OCI-LY7 (cell line): Measurements from ENCODE around the gene PSMC4. TPM values are rescaled to one million over a fixed set of nuclear protein-coding genes. Genes with fewer than 3 reads are reported as not detected.

Experiments used
- BruUV-seq: library from RNA; stranded (reverse); fragments of 400-500 nt; replicated peaks from 2 replicates; lab custom pipeline; 2021; lab: Mats Ljungman, UMichigan
- CTCF ChIA-PET: fragments of 300-600 bp; sonication (Branson Sonifier 250); formaldehyde crosslinking; loops from one replicate; lab custom pipeline; 2022; ENCODE audit warnings: antibody characterized with exemption; ENCODE audit not compliant: unreplicated experiment; lab: Charles Lee
- POLR2A ChIA-PET: fragments of 300-600 bp; sonication (Branson Sonifier 250); formaldehyde crosslinking; loops from one replicate; lab custom pipeline; 2022; ENCODE audit warnings: antibody characterized with exemption; lab: Charles Lee
- DNase-seq: peaks from one replicate; pipeline ENCODE4 v3.0.0-alpha.2; 2015; ENCODE audit warnings: low spot score
- H2AFZ ChIP-seq: fragments of 200-600 bp; sonication (generic), shearing (Covaris generic); 2 replicates; pipeline ENCODE4 v1.6.1; 2014; ENCODE audit warnings: mild to moderate bottlenecking, antibody characterized with exemption, low read length, moderate library complexity
- H3K27ac ChIP-seq: fragments of 200-600 bp; sonication (generic); 2 replicates; pipeline ENCODE4 v1.5.1; 2014; ENCODE audit warnings: mixed run types, low read depth, mild to moderate bottlenecking, moderate library complexity, low read length, inconsistent platforms; ENCODE audit not compliant: poor library complexity, severe bottlenecking
- H3K36me3 ChIP-seq: fragments of 200-600 bp; sonication (generic); 2 replicates; pipeline ENCODE4 v1.6.1; 2014; ENCODE audit warnings: mild to moderate bottlenecking, antibody characterized with exemption, low read length, moderate library complexity, mixed read lengths; ENCODE audit not compliant: insufficient read depth
- H3K4me1 ChIP-seq: fragments of 200-600 bp; sonication (generic); 2 replicates; pipeline ENCODE4 v1.5.1; 2014; ENCODE audit warnings: mild to moderate bottlenecking, low read length; ENCODE audit not compliant: insufficient read depth, poor library complexity, severe bottlenecking
- H3K4me2 ChIP-seq: fragments of 200-600 bp; sonication (generic); 2 replicates; pipeline ENCODE4 v1.6.1; 2014; ENCODE audit warnings: mild to moderate bottlenecking, low read length
- H3K4me3 ChIP-seq: fragments of 200-600 bp; sonication (generic); 2 replicates; pipeline ENCODE4 v1.5.1; 2014; ENCODE audit warnings: mild to moderate bottlenecking, low read depth, low read length; ENCODE audit not compliant: poor library complexity, severe bottlenecking
- H3K79me2 ChIP-seq: fragments of 200-600 bp; sonication (generic); 2 replicates; pipeline ENCODE4 v1.6.1; 2016; ENCODE audit warnings: low read depth, mild to moderate bottlenecking, low read length, moderate library complexity, mixed read lengths; ENCODE audit not compliant: insufficient read depth
- H3K9me2 ChIP-seq: fragments of 200-600 bp; sonication (generic); 2 replicates; pipeline ENCODE4 v1.6.1; 2016; ENCODE audit warnings: mild to moderate bottlenecking, low read length, mixed read lengths; ENCODE audit not compliant: insufficient read depth
- H3K9me3 ChIP-seq: fragments of 200-600 bp; sonication (generic); 2 replicates; pipeline ENCODE4 v1.6.1; 2014; ENCODE audit warnings: mild to moderate bottlenecking, mixed run types, low read length, mixed read lengths
- H4K20me1 ChIP-seq: fragments of 200-600 bp; sonication (generic); 2 replicates; pipeline ENCODE4 v1.6.1; 2014; ENCODE audit warnings: mild to moderate bottlenecking, antibody characterized with exemption, low read length, moderate library complexity, mixed read lengths; ENCODE audit not compliant: insufficient read depth
- CTCF ChIP-seq: fragments of 200-600 bp; sonication (generic); conservative IDR thresholded peaks from 2 replicates; pipeline ENCODE4 v1.5.1; 2014; ENCODE audit warnings: mild to moderate bottlenecking, antibody characterized with exemption, low read length, moderate library complexity, mixed read lengths
- EZH2phosphoT487 ChIP-seq: fragments of 200-600 bp; sonication (generic); IDR thresholded peaks from 2 replicates; pipeline ENCODE4 v1.6.1; 2018; ENCODE audit warnings: low read depth, borderline replicate concordance, mild to moderate bottlenecking, mixed run types, antibody characterized with exemption, low read length, moderate library complexity, mixed read lengths
- intact Hi-C: fragments of 100-400 bp; cut with micrococcal nuclease; formaldehyde crosslinking; loops from one replicate; pipeline ENCODE4 v1.10.0; 2022; ENCODE audit not compliant: unreplicated experiment
- total RNA-seq, 2 experiments: library from RNA; depleted of rRNA in 1 of 2; stranded (reverse); fragments of >200 nt in 1 of 2; shearing (Covaris generic) in 1 of 2; gene quantifications; 2 replicates each; pipeline ENCODE4 v1.2.3, GENCODE V29; 2014 to 2022

The PSMC4 gene
- total RNA-seq, 2 experiments from 2014 or later: 78.0 to 82.3 TPM

DNA sequence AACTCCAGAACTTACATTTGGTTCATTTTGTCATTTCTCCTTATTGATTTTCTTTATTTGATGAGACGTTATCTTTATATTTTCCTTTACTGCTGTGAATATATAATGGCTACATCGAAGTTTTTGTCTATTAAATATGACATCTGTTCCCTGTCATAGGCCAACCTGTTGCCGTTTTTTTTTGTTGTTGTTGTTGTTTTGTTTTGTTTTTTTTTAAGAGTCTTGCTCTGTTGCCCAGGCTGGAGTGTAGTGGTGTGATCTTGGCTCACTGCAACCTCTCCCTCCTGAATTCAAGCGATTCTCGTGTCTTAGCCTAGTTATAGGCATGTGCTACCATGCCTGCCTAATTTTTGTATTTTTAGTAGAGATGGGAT, 55.6 kb downstream of the PSMC4 start:
- Histone ChIP-seq H3K4me1 (no peaks in the 10 kb centered on the region), H2AFZ (no peak overlapping the region), H3K27ac (no peak overlapping the region), H3K4me3 (no peak overlapping the region), H3K36me3 (no peaks in the 10 kb centered on the region), H3K79me2 (no peaks in the 10 kb centered on the region), H4K20me1 (no peaks in the 10 kb centered on the region), H3K9me2 (no peaks in the 10 kb centered on the region), H3K4me2 (no peak overlapping the region), H3K9me3 (peaks cover 33% of the 10 kb centered on the region; the same call in 1 of the 2 replicates)
- intact Hi-C loops: no loop called here
- no TSS peak for BruUV-seq
- DNase-seq: no peak
- TF ChIP-seq CTCF: no peak
- TF ChIP-seq EZH2phosphoT487: no peak
- CTCF ChIA-PET: no interaction called here
- POLR2A ChIA-PET: no interaction called here

Other genes with a start within 250 kb of the PSMC4 start
- gene CLC, start 233.1 kb upstream of the PSMC4 start, total RNA-seq (2014; rRNA removed; shearing (Covaris generic)): not detected in 2 replicates
- not detected in 2 replicates for gene CLC, start 233.1 kb upstream of the PSMC4 start, total RNA-seq (2022)
- not detected in 2 replicates for gene LEUTX, start 192.3 kb upstream of the PSMC4 start, total RNA-seq (2014; rRNA removed; shearing (Covaris generic))
- gene LEUTX, start 192.3 kb upstream of the PSMC4 start, total RNA-seq (2022): not detected in 2 replicates
- 2.0 and 3.0 TPM in 2 replicates for gene DYRK1B, start 137.0 kb upstream of the PSMC4 start, total RNA-seq (2014; rRNA removed; shearing (Covaris generic))
- gene DYRK1B, start 137.0 kb upstream of the PSMC4 start, total RNA-seq (2022): 7.4 and 9.2 TPM in 2 replicates
- gene FBL, start 124.8 kb upstream of the PSMC4 start, total RNA-seq (2014; rRNA removed; shearing (Covaris generic)): 305 and 336 TPM in 2 replicates
- gene FBL, start 124.8 kb upstream of the PSMC4 start, total RNA-seq (2022): 365 and 376 TPM in 2 replicates
- 0.21 and 0.41 TPM in 2 replicates for gene FCGBP, start 36.5 kb upstream of the PSMC4 start, total RNA-seq (2014; rRNA removed; shearing (Covaris generic))
- gene FCGBP, start 36.5 kb upstream of the PSMC4 start, total RNA-seq (2022): 1.1 and 1.7 TPM in 2 replicates
- 2.3 and 5.0 TPM in 2 replicates for gene ZNF546, start 25.9 kb downstream of the PSMC4 start, total RNA-seq (2014; rRNA removed; shearing (Covaris generic))
- 9.3 and 11.5 TPM in 2 replicates for gene ZNF546, start 25.9 kb downstream of the PSMC4 start, total RNA-seq (2022)
- 20.0 and 27.9 TPM in 2 replicates for gene ZNF780B, start 85.1 kb downstream of the PSMC4 start, total RNA-seq (2014; rRNA removed; shearing (Covaris generic))
- gene ZNF780B, start 85.1 kb downstream of the PSMC4 start, total RNA-seq (2022): 21.0 and 27.5 TPM in 2 replicates
- 7.8 and 13.0 TPM in 2 replicates for gene ZNF780A, start 119.8 kb downstream of the PSMC4 start, total RNA-seq (2014; rRNA removed; shearing (Covaris generic))
- 18.3 and 21.9 TPM in 2 replicates for gene ZNF780A, start 119.8 kb downstream of the PSMC4 start, total RNA-seq (2022)
- gene MAP3K10, start 220.3 kb downstream of the PSMC4 start, total RNA-seq (2014; rRNA removed; shearing (Covaris generic)): 20.6 and 20.7 TPM in 2 replicates
- gene MAP3K10, start 220.3 kb downstream of the PSMC4 start, total RNA-seq (2022): 32.5 and 38.4 TPM in 2 replicates
- gene TTC9B, start 247.2 kb downstream of the PSMC4 start, total RNA-seq (2014; rRNA removed; shearing (Covaris generic)): not detected in 2 replicates
- gene TTC9B, start 247.2 kb downstream of the PSMC4 start, total RNA-seq (2022): not detected in 2 replicates